ENCODE measurements around the gene CMPK1. TPM values are rescaled to one million over a fixed set of nuclear protein-coding genes. Genes with fewer than 3 reads are reported as not detected.

Gene CMPK1
- total RNA-seq, 1 experiment from 2014 or later, result 28.7 TPM

DNA sequence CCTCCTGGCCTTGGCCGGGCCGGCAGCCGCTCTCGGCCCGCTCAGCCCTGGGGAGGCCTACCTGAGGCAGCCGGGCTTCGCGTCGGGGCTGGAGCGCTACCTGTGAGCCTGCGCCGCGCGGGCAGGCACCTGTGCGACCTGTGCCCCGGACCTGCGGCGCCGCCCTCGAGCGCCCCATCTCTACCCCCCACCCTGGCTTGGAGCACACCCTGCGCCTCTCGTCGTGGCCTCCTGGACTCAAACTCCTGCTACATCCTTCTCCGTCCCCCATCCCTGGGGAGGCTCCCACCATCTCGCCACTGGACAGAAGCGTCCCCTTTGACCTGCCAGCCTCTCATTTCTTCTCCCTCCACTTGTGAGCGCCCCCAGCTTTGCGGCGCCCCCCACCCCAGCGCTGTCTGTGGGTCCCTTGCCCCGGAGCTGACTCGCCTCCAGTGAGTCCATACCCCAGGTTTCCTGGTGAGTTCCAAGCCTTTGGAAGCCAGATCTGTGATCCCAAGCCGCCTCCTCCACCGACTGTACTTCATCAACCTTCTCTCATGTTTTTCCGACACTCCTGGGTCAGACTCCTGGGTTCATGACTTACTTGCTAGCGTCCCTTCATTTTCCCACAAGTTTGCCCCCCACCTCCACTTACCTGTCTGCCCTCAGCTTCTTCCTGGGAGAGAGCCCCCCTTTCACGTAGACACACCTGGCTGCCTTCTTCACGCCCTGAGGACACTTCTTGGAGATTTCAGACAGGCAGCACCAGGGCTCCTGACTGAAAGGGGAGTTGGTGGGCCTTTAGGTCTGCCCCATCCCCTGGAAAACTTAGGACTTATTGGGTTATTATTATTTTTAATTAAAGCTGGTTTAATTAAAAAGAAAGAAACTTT lies 83.8 kb downstream of the CMPK1 start:
- TF ChIP-seq, protein P1, sequence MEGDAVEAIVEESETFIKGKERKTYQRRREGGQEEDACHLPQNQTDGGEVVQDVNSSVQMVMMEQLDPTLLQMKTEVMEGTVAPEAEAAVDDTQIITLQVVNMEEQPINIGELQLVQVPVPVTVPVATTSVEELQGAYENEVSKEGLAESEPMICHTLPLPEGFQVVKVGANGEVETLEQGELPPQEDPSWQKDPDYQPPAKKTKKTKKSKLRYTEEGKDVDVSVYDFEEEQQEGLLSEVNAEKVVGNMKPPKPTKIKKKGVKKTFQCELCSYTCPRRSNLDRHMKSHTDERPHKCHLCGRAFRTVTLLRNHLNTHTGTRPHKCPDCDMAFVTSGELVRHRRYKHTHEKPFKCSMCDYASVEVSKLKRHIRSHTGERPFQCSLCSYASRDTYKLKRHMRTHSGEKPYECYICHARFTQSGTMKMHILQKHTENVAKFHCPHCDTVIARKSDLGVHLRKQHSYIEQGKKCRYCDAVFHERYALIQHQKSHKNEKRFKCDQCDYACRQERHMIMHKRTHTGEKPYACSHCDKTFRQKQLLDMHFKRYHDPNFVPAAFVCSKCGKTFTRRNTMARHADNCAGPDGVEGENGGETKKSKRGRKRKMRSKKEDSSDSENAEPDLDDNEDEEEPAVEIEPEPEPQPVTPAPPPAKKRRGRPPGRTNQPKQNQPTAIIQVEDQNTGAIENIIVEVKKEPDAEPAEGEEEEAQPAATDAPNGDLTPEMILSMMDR (conservative IDR thresholded peaks at IDR 0.05), result no peak
- peak overlapping the region; percentile 2 for H3K4me2 ChIP-seq (ENCODE audit: insufficient read depth, insufficient read length, low read length)
- H2BK5ac ChIP-seq (ENCODE audit: insufficient read length, low read length), result no peak overlapping the region
- no peaks in the 10 kb centered on the region for H3K79me2 ChIP-seq (ENCODE audit: insufficient read depth, low read length)
- H2BK120ac ChIP-seq (ENCODE audit: low read depth, low read length, poor library complexity, severe bottlenecking), result no peak overlapping the region
- no peak overlapping the region for H3T11ph ChIP-seq (ENCODE audit: low read length)
- peaks cover 0 to 5% (median 0%) of the 10 kb centered on the region in 3 experiments; a peak in 1 of 7 replicates for H3K36me3 Mint-ChIP-seq (ENCODE audit: insufficient read depth in 1 of 3, low read depth in 3 of 3)
- no peak overlapping the region for H2BK12ac ChIP-seq (ENCODE audit: insufficient read length, low read depth, low read length)
- H3K23me2 ChIP-seq (ENCODE audit: insufficient read length, low read depth, low read length, poor library complexity, severe bottlenecking), result no peaks in the 10 kb centered on the region
- no CpG with 5 or more reads among the region's 39 CpGs for WGBS (ENCODE audit: extremely low coverage, insufficient read length, low lambda C conversion rate)
- no peak overlapping the region for H4K8ac ChIP-seq (replicated peaks; ENCODE audit: insufficient read length, low read depth, low read length)
- peaks cover 5 to 14% of the 10 kb centered on the region in 2 experiments; a peak in 3 of 4 replicates for H3K4me1 Mint-ChIP-seq
- no peak overlapping the region for H4K5ac ChIP-seq (ENCODE audit: insufficient read length, low read depth, low read length)
- H2BK20ac ChIP-seq (ENCODE audit: low read depth, low read length, poor library complexity, severe bottlenecking), result no peak overlapping the region
- H3K9me3 Mint-ChIP-seq, result peaks cover 0 to 9% of the 10 kb centered on the region in 2 experiments; a peak in 2 of 5 replicates
- no peak overlapping the region; the same call in 1 of the 2 replicates for H3K14ac ChIP-seq (ENCODE audit: insufficient read depth, low read length)
- H3K56ac ChIP-seq (ENCODE audit: insufficient read length, low read depth, low read length), result no peak overlapping the region
- H3K27me3 Mint-ChIP-seq (ENCODE audit: low read depth), result peaks cover 94% of the 10 kb centered on the region
- peak overlapping the region in 1 of 3 experiments; percentile 19; a peak in 1 of 7 replicates for H3K27ac Mint-ChIP-seq
- no peak overlapping the region for H3K9ac ChIP-seq (ENCODE audit: extremely low read depth, insufficient read length, low read length)
- H3K4me1 ChIP-seq (ENCODE audit: insufficient read depth, low read length), result no peaks in the 10 kb centered on the region
- H4K91ac ChIP-seq (ENCODE audit: insufficient read length, low read depth, low read length), result no peak overlapping the region
- H3K79me1 ChIP-seq (ENCODE audit: insufficient read depth, low read depth, low read length, poor library complexity, severe bottlenecking), result no peaks in the 10 kb centered on the region
- H2BK15ac ChIP-seq (ENCODE audit: low read depth, low read length), result no peak overlapping the region
- no peak overlapping the region for H3K18ac ChIP-seq (ENCODE audit: insufficient read length, low read depth, low read length)
- H3K4me3 Mint-ChIP-seq, result peak overlapping the region; percentile 44 to 80
- H3K23ac ChIP-seq (ENCODE audit: insufficient read length, low read depth, low read length), result no peak overlapping the region
- peaks cover 57% of the 10 kb centered on the region for H3K27me3 ChIP-seq (ENCODE audit: insufficient read depth, low read length)
- no peak overlapping the region for H3K27ac ChIP-seq (ENCODE audit: insufficient read length, low read depth, low read length)
- no peaks in the 10 kb centered on the region for H3K9me3 ChIP-seq (ENCODE audit: control insufficient read depth, low read depth, low read length)
- H2AFZ ChIP-seq (ENCODE audit: low read length), result no peak overlapping the region
- H3K4ac ChIP-seq (ENCODE audit: low read depth, low read length), result no peak overlapping the region
- peak; percentile 48 for DNase-seq
- H4K20me1 ChIP-seq (ENCODE audit: control insufficient read depth, insufficient read depth, insufficient read length), result no peaks in the 10 kb centered on the region
- no peak overlapping the region for H2AK5ac ChIP-seq (ENCODE audit: insufficient read length, low read length)

Measured in H9 (cell line).